Hepatocyte (in vitro differentiated cells): ENCODE results near the gene ZPBP2. TPM values are rescaled to one million over a fixed set of nuclear protein-coding genes. Genes with fewer than 3 reads are reported as not detected.
"Not testable (repeated sequence)": the region's sequence is repeated elsewhere in the genome, so short reads cannot be mapped to it uniquely, and the experiment has no call there.

Experiments used
- DNase-seq: peaks from one replicate; pipeline ENCODE4 v3.0.0-alpha.2; 2016; ENCODE audit warnings: low spot score
- H2AFZ ChIP-seq: fragments of 200-600 bp; sonication (generic); 2 replicates; pipeline ENCODE4 v1.6.0; 2016; ENCODE audit warnings: antibody characterized with exemption, mild to moderate bottlenecking
- H3K27ac ChIP-seq: fragments of 200-600 bp; sonication (generic); 2 replicates; pipeline ENCODE4 v1.5.1; 2016; ENCODE audit warnings: mild to moderate bottlenecking
- H3K27me3 ChIP-seq: fragments of 200-600 bp; sonication (generic); 2 replicates; pipeline ENCODE4 v1.6.1; 2016
- H3K36me3 ChIP-seq: fragments of 200-600 bp; sonication (generic); replicated peaks from 2 replicates; pipeline ENCODE4 v1.5.1; 2016; ENCODE audit warnings: low read depth; ENCODE audit not compliant: insufficient read depth
- H3K4me1 ChIP-seq: fragments of 200-600 bp; sonication (generic); 2 replicates; pipeline ENCODE4 v1.5.1; 2016; ENCODE audit warnings: mild to moderate bottlenecking, moderate library complexity; ENCODE audit not compliant: insufficient read depth
- H3K4me2 ChIP-seq: fragments of 200-600 bp; sonication (generic); 2 replicates; pipeline ENCODE4 v1.6.0; 2016
- H3K4me3 ChIP-seq: fragments of 200-600 bp; sonication (generic); 2 replicates; pipeline ENCODE4 v1.5.1; 2016; ENCODE audit warnings: mild to moderate bottlenecking
- H3K79me2 ChIP-seq: fragments of 200-600 bp; sonication (generic); 2 replicates; pipeline ENCODE4 v1.6.0; 2017; ENCODE audit warnings: mild to moderate bottlenecking
- H3K9me2 ChIP-seq: fragments of 200-600 bp; sonication (generic); replicated peaks from 2 replicates; pipeline ENCODE4 v1.6.0; 2017; ENCODE audit warnings: mild to moderate bottlenecking; ENCODE audit not compliant: insufficient read depth
- H3K9me3 ChIP-seq: fragments of 200-600 bp; sonication (generic); 2 replicates; pipeline ENCODE4 v1.5.1; 2016; ENCODE audit warnings: low read depth, mild to moderate bottlenecking
- H4K20me1 ChIP-seq: fragments of 200-600 bp; sonication (generic); 2 replicates; pipeline ENCODE4 v1.6.0; 2016; ENCODE audit warnings: mild to moderate bottlenecking; ENCODE audit not compliant: insufficient read depth, poor library complexity, severe bottlenecking
- EZH2 ChIP-seq: fragments of 200-600 bp; sonication (generic); IDR thresholded peaks from 2 replicates; pipeline ENCODE4 v1.6.1; 2016; ENCODE audit warnings: antibody characterized with exemption, mild to moderate bottlenecking, borderline replicate concordance
- EZH2phosphoT487 ChIP-seq: fragments of 200-600 bp; sonication (generic); IDR thresholded peaks from one replicate; pipeline ENCODE4 v1.6.1; 2018; ENCODE audit warnings: antibody characterized with exemption, mild to moderate bottlenecking, low read depth, moderate library complexity; ENCODE audit not compliant: unreplicated experiment, severe bottlenecking
- WGBS: methylation state at CpG from one replicate; pipeline ENCODE4 v1.1.6; 2016; ENCODE audit warnings: low lambda C conversion rate; ENCODE audit errors: missing lambda C conversion rate; 5-methylcytosine and 5-hydroxymethylcytosine counted together
- polyA plus RNA-seq: library from polyadenylated mRNA; unstranded; fragments of >200 nt; fragmentation: Nextera tagmentation; extraction: Ambion mirVana; gene quantifications from 2 replicates; pipeline ENCODE4 v1.2.1, GENCODE V29; 2016
- total RNA-seq: library from RNA; depleted of rRNA; stranded (reverse); fragments of >200 nt; gene quantifications from 2 replicates; pipeline ENCODE4 v1.2.3, GENCODE V29; 2014
- TF ChIP-seq, protein P1 (sequence below): fragments of 200-600 bp; sonication (generic); IDR thresholded peaks from 2 replicates; pipeline ENCODE4 v1.5.1; 2016; ENCODE audit warnings: antibody characterized with exemption, mild to moderate bottlenecking; ENCODE audit not compliant: poor library complexity

ZPBP2 gene
- total and polyA plus RNA-seq, 2 experiments from 2014 or later, result not detected

DNA sequence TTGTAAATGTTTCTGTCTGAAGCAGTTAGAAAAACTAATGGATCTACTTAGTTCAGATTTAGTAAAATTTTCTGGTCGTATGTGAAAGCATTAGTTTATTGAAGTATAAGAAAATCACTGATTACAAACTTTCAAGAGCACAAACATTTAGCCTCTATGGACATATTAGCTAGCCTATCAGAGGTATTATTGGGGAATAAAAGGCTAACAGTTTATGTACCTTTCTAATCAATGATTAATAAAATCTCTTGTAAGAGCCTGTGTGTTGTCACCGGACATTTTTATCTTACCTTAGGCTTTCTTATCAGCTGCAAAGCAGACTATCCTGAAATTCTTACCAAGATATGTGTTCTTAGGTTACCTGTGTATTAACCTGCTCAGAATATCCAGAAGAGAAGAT, 21.2 kb downstream of the ZPBP2 start:
- WGBS, result 49% methylated on average over 2 of the region's 2 CpGs
- Histone ChIP-seq H3K9me3 (no peaks in the 10 kb centered on the region), H3K79me2 (no peaks in the 10 kb centered on the region), H3K36me3 (no peaks in the 10 kb centered on the region), H4K20me1 (no peaks in the 10 kb centered on the region), H3K4me3 (no peak overlapping the region), H3K27me3 (no peaks in the 10 kb centered on the region), H2AFZ (no peak overlapping the region), H3K4me2 (peak overlapping the region; percentile 3), H3K9me2 (no peaks in the 10 kb centered on the region), H3K4me1 (no peaks in the 10 kb centered on the region), H3K27ac (no peak overlapping the region)
- no peak for TF ChIP-seq EZH2phosphoT487
- TF ChIP-seq EZH2, result no peak
- TF ChIP-seq, protein P1, sequence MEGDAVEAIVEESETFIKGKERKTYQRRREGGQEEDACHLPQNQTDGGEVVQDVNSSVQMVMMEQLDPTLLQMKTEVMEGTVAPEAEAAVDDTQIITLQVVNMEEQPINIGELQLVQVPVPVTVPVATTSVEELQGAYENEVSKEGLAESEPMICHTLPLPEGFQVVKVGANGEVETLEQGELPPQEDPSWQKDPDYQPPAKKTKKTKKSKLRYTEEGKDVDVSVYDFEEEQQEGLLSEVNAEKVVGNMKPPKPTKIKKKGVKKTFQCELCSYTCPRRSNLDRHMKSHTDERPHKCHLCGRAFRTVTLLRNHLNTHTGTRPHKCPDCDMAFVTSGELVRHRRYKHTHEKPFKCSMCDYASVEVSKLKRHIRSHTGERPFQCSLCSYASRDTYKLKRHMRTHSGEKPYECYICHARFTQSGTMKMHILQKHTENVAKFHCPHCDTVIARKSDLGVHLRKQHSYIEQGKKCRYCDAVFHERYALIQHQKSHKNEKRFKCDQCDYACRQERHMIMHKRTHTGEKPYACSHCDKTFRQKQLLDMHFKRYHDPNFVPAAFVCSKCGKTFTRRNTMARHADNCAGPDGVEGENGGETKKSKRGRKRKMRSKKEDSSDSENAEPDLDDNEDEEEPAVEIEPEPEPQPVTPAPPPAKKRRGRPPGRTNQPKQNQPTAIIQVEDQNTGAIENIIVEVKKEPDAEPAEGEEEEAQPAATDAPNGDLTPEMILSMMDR, result no peak
- no peak for DNase-seq

- H3K4me1 ChIP-seq, result no peaks in the 10 kb centered on the region
- H3K4me2 ChIP-seq, result no peak overlapping the region
- no peak for DNase-seq
- no peak overlapping the region for H3K27ac ChIP-seq
- no peaks in the 10 kb centered on the region for H3K36me3 ChIP-seq
- H3K4me3 ChIP-seq, result no peak overlapping the region
- H3K79me2 ChIP-seq, result no peaks in the 10 kb centered on the region
- no peaks in the 10 kb centered on the region for H3K9me2 ChIP-seq
- no peaks in the 10 kb centered on the region for H3K9me3 ChIP-seq
- no peak for TF ChIP-seq EZH2phosphoT487
- no peak for TF ChIP-seq EZH2
- TF ChIP-seq, protein P1, result no peak
- 53% methylated on average over 3 of the region's 3 CpGs for WGBS
- H4K20me1 ChIP-seq, result no peaks in the 10 kb centered on the region
- no peak overlapping the region for H2AFZ ChIP-seq
- no peaks in the 10 kb centered on the region for H3K27me3 ChIP-seq
Observed at GRCh38 chr17:39894681-39895376, 26.8 kb downstream of the ZPBP2 start.

GRCh38 chr17:39898088-39898487, 30.1 kb downstream of the ZPBP2 start:
- H3K4me3 ChIP-seq, result no peak overlapping the region
- H4K20me1 ChIP-seq, result no peaks in the 10 kb centered on the region
- H3K4me1 ChIP-seq, result no peaks in the 10 kb centered on the region
- no peak for DNase-seq
- H3K79me2 ChIP-seq, result no peaks in the 10 kb centered on the region
- H3K4me2 ChIP-seq, result no peak overlapping the region
- H3K36me3 ChIP-seq, result no peaks in the 10 kb centered on the region
- H3K27ac ChIP-seq, result no peak overlapping the region
- H3K9me3 ChIP-seq, result no peaks in the 10 kb centered on the region
- H3K27me3 ChIP-seq, result no peaks in the 10 kb centered on the region
- no peak overlapping the region for H2AFZ ChIP-seq
- WGBS, result 96% methylated on average over 4 of the region's 4 CpGs
- TF ChIP-seq, protein P1, result no peak
- TF ChIP-seq EZH2 (no peak), EZH2phosphoT487 (no peak)
- no peaks in the 10 kb centered on the region for H3K9me2 ChIP-seq

GRCh38 chr17:39899215-39899614, 31.2 kb downstream of the ZPBP2 start:
- Histone ChIP-seq H4K20me1 (no peaks in the 10 kb centered on the region), H3K9me2 (no peaks in the 10 kb centered on the region), H3K27ac (no peak overlapping the region), H3K4me2 (no peak overlapping the region), H3K4me1 (no peaks in the 10 kb centered on the region), H3K79me2 (no peaks in the 10 kb centered on the region), H3K36me3 (no peaks in the 10 kb centered on the region), H3K4me3 (no peak overlapping the region), H3K9me3 (no peaks in the 10 kb centered on the region), H3K27me3 (no peaks in the 10 kb centered on the region), H2AFZ (no peak overlapping the region)
- TF ChIP-seq EZH2, result no peak
- TF ChIP-seq EZH2phosphoT487, result no peak
- TF ChIP-seq, protein P1, result no peak
- no peak for DNase-seq

GRCh38 chr17:39902027-39902426, 34.0 kb downstream of the ZPBP2 start:
- H3K27me3 ChIP-seq, H4K20me1 ChIP-seq, H3K4me2 ChIP-seq, H3K9me3 ChIP-seq, H2AFZ ChIP-seq, H3K27ac ChIP-seq, H3K4me3 ChIP-seq, H3K79me2 ChIP-seq, H3K36me3 ChIP-seq, H3K9me2 ChIP-seq, H3K4me1 ChIP-seq, DNase-seq: not testable (repeated sequence)
- 88% methylated on average over 2 of the region's 2 CpGs for WGBS
